ENCODE measurements around the gene TSPAN18. TPM values are rescaled to one million over a fixed set of nuclear protein-coding genes. Genes with fewer than 3 reads are reported as not detected.

Gene TSPAN18
- total RNA-seq, 3 donors from 2014 or later = 1.0 to 2.0 (median 1.8) TPM

DNA sequence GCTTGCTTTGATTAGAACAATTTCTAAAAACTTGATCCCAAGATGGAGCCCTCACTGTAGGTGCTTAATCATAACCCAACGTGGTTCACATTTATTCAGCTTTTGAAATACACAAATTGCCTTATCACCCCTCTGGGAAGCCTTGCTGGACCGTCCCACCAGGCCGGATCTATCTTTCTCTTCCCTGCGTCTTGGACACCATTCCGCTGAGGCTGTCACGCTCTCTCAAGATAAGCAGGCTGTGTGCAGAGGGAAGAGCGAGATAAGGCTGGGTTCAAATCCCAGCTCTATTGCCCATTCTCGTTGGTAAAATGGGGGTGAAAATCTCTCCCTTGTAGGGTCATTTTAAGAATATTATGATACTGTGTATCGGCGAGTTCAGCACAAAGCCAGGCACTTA, 244.4 kb downstream of the TSPAN18 start:
- Histone ChIP-seq H3K36me3 (no peaks in the 10 kb centered on the region), H3K27ac (no peak overlapping the region), H3K4me1 (no peaks in the 10 kb centered on the region), H3K9me3 (no peaks in the 10 kb centered on the region), H3K4me3 (no peak overlapping the region), H3K27me3 (no peaks in the 10 kb centered on the region)
- TF ChIP-seq, protein P1, sequence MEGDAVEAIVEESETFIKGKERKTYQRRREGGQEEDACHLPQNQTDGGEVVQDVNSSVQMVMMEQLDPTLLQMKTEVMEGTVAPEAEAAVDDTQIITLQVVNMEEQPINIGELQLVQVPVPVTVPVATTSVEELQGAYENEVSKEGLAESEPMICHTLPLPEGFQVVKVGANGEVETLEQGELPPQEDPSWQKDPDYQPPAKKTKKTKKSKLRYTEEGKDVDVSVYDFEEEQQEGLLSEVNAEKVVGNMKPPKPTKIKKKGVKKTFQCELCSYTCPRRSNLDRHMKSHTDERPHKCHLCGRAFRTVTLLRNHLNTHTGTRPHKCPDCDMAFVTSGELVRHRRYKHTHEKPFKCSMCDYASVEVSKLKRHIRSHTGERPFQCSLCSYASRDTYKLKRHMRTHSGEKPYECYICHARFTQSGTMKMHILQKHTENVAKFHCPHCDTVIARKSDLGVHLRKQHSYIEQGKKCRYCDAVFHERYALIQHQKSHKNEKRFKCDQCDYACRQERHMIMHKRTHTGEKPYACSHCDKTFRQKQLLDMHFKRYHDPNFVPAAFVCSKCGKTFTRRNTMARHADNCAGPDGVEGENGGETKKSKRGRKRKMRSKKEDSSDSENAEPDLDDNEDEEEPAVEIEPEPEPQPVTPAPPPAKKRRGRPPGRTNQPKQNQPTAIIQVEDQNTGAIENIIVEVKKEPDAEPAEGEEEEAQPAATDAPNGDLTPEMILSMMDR (IDR thresholded peaks at IDR 0.05) = no peak
- TF ChIP-seq POLR2AphosphoS5 (IDR thresholded peaks at IDR 0.05) (no peak), POLR2A (IDR thresholded peaks at IDR 0.05) (no peak)
- DNase-seq (ENCODE audit: low spot score in 2 of 2) = no peak
- intact Hi-C loops (cut with DNase I; ENCODE audit: low total_unique reads) = no loop called here

DNA sequence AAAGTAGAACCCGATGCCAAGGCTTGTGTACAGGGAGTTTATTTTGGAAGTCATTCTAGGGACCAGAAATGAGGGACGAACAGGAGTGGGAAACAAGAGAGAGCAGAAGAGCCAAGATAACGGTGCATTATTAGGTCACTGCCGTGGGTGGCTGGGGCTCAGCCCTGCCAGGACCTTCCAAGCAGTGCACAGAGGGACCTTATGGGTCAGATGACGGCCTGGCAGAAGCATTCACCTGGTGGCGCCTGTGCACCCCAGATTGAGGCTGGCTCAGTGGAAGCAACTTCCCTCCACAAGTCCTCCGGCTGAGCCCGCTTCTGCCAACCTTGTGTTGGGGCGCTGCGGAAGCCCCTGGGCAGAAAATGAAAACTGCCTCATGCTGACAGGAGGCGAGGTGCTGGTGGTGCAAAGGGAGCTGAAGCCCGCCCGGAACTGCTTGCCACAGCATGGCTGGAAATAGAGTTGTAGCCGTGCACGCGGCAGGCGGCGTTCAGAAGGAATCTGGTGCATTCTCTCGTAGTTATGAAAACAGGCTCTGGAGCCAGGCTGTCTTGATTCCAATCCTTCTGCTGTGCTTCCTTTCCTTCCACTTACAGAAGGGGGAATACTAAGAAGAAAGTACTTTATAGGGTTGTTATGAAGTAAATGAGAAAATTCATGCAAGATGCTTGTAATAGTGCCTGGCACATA, 246.1 kb downstream of the TSPAN18 start:
- no peak overlapping the region for H3K4me3 ChIP-seq
- H3K9me3 ChIP-seq = no peaks in the 10 kb centered on the region
- no peak for TF ChIP-seq POLR2A (IDR thresholded peaks at IDR 0.05)
- TF ChIP-seq, protein P1 (IDR thresholded peaks at IDR 0.05) = no peak
- no peak for TF ChIP-seq POLR2AphosphoS5 (IDR thresholded peaks at IDR 0.05)
- H3K27me3 ChIP-seq = no peaks in the 10 kb centered on the region
- H3K36me3 ChIP-seq = no peaks in the 10 kb centered on the region
- intact Hi-C loops (cut with DNase I; ENCODE audit: low total_unique reads) = no loop called here
- H3K4me1 ChIP-seq = peaks cover 0 to 1% of the 10 kb centered on the region in 2 donors
- no peak for DNase-seq (ENCODE audit: low spot score in 2 of 2)
- no peak overlapping the region for H3K27ac ChIP-seq

DNA sequence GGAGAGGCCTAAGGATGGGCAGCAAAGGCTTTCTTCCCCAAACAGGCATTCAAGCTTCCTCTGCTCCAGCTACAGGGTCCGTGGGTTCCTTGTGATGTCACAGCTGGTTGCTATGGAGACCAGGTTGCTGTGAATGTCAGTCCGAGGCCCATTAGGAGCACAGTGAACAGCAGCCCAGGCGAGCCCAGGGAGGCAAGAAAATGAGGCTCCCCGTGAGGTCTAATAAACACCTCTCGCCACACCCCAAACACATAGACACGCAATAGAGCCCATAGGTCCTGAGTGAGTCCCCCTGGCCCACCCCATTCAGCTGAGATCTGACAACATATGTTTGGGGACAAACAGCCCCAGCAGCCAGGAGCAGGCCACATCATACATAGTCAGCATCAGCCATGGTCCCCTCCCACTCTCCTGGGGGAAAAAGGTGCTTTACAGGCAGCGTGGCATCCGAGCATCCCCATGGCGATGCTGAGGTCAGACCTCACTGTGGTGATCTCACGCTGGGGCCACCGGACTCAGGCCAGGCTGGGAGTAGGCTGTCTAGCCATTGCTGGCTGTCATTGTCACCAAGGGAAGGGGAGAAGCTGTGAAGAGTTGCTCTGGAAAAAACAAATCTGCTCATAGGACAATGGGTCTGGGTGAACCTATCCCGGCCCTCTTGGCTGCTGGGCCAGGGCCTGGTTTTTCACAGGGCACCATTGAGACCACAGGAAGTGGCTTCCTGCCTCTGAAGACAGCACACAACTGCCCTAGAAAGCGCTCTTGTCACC, 247.1 kb downstream of the TSPAN18 start:
- Histone ChIP-seq H3K27me3 (no peaks in the 10 kb centered on the region), H3K4me1 (peaks cover 0 to 6% of the 10 kb centered on the region in 2 donors), H3K4me3 (no peak overlapping the region), H3K36me3 (no peaks in the 10 kb centered on the region), H3K27ac (no peak overlapping the region), H3K9me3 (no peaks in the 10 kb centered on the region)
- TF ChIP-seq POLR2A (IDR thresholded peaks at IDR 0.05) (no peak), POLR2AphosphoS5 (IDR thresholded peaks at IDR 0.05) (no peak)
- TF ChIP-seq, protein P1 (IDR thresholded peaks at IDR 0.05) = no peak
- intact Hi-C loops (cut with DNase I; ENCODE audit: low total_unique reads) = no loop called here
- no peak for DNase-seq (ENCODE audit: low spot score in 2 of 2)

DNA sequence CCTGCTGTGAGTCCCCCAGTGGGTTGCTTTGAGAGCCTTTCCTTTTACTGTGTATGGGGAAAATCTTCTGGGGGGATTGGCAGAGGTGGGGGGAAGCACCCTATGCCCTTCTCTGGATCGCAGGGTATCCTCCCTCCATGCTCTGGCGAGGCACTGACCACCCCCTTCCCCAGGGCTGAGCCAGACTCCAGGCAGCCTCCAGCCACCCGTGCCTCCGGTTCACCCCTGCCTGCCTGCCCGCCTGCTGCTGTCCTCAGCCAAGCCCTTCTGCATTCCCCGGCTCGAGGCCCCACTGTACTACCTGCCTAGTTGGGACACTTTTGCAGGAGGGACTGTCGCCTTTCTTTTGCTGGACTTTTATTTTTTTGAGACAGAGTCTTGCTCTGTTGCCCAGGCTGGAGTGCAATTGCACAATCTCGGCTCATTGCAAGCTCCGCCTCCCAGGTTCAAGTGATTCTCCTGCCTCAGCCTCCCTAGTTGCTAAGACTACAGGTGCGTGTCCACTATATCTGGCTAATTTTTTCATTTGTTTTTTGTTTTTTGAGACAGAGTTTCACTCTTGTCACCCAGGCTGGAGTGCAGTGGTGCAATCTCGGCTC, 247.7 kb downstream of the TSPAN18 start:
- Histone ChIP-seq H3K9me3 (no peaks in the 10 kb centered on the region), H3K4me3 (no peak overlapping the region), H3K27me3 (no peaks in the 10 kb centered on the region), H3K36me3 (no peaks in the 10 kb centered on the region), H3K27ac (no peak overlapping the region), H3K4me1 (peaks cover 0 to 6% of the 10 kb centered on the region in 2 donors)
- TF ChIP-seq POLR2AphosphoS5 (IDR thresholded peaks at IDR 0.05) = no peak
- TF ChIP-seq, protein P1 (IDR thresholded peaks at IDR 0.05) = no peak
- TF ChIP-seq POLR2A (IDR thresholded peaks at IDR 0.05) = no peak
- no peak for DNase-seq (ENCODE audit: low spot score in 2 of 2)
- intact Hi-C loops (cut with DNase I; ENCODE audit: low total_unique reads) = no loop called here

DNA sequence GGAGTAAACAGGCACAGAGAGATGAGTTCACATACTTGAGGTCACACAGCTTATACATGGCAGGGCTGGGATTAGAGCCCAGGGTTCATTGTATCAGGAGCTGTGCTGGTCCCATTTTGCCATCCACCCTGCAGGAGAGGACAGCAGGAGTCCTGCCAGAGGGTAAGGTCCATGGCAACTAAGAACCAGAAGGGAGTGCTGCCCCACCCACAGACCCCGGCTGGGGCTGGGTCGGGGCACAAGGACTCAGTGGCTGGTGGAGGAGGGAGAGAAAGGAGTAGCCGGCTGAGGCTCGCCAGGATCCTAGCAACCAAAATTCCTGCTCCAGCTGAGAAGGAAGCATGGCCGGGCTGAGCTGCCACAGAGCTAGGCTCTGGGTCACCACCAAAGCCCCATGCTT, 249.8 kb downstream of the TSPAN18 start:
- peaks cover 0 to 6% of the 10 kb centered on the region in 2 donors for H3K4me1 ChIP-seq
- peak overlapping the region in 1 of 2 donors; percentile 11 for H3K27ac ChIP-seq
- H3K4me3 ChIP-seq = no peak overlapping the region
- no peaks in the 10 kb centered on the region for H3K9me3 ChIP-seq
- DNase-seq (ENCODE audit: low spot score in 2 of 2) = no peak
- H3K27me3 ChIP-seq = no peaks in the 10 kb centered on the region
- no peaks in the 10 kb centered on the region for H3K36me3 ChIP-seq
- intact Hi-C loops (cut with DNase I; ENCODE audit: low total_unique reads) = no loop called here
- no peak for TF ChIP-seq POLR2A (IDR thresholded peaks at IDR 0.05)
- TF ChIP-seq, protein P1 (IDR thresholded peaks at IDR 0.05) = no peak
- no peak for TF ChIP-seq POLR2AphosphoS5 (IDR thresholded peaks at IDR 0.05)

Measured in breast epithelium (tissue), 4 donors.